Measurements from ENCODE around the gene MS4A7. TPM values are rescaled to one million over a fixed set of nuclear protein-coding genes. Genes with fewer than 3 reads are reported as not detected.

MS4A7 gene
- total RNA-seq, 4 donors from 2014 or later, result 88.0 to 222 (median 103) TPM

- no peak for TF ChIP-seq CTCF (IDR thresholded peaks at IDR 0.05)
- no peak for DNase-seq (ENCODE audit: low spot score)
- ATAC-seq (ENCODE audit: low FRiP score), result no peak
Observed at GRCh38 chr11:60389279-60389910, 11.1 kb downstream of the MS4A7 start.

- DNase-seq (ENCODE audit: low spot score) (no peak), ATAC-seq (ENCODE audit: low FRiP score) (no peak)
- TF ChIP-seq CTCF (IDR thresholded peaks at IDR 0.05), result no peak
Observed at GRCh38 chr11:60390419-60390818, 12.1 kb downstream of the MS4A7 start.

- DNase-seq (ENCODE audit: low spot score) (no peak), ATAC-seq (ENCODE audit: low FRiP score) (no peak)
- TF ChIP-seq CTCF (IDR thresholded peaks at IDR 0.05), result no peak
Observed at GRCh38 chr11:60392361-60392760, 14.0 kb downstream of the MS4A7 start.

GRCh38 chr11:60393016-60393415 is 14.7 kb downstream of the MS4A7 start:
- no peak for DNase-seq (ENCODE audit: low spot score)
- TF ChIP-seq CTCF (IDR thresholded peaks at IDR 0.05), result no peak
- ATAC-seq (ENCODE audit: low FRiP score), result no peak

GRCh38 chr11:60394666-60395380 is 16.5 kb downstream of the MS4A7 start:
- DNase-seq (ENCODE audit: low spot score) (no peak), ATAC-seq (ENCODE audit: low FRiP score) (no peak)
- no peak for TF ChIP-seq CTCF (IDR thresholded peaks at IDR 0.05)

GRCh38 chr11:60396382-60396781 is 18.1 kb downstream of the MS4A7 start, which contains the start of gene MS4A14:
TSS of gene MS4A14 (plus strand) at chr11:60396459. CDS start at chr11:60396579, 120 bp downstream.
- no peak for DNase-seq (ENCODE audit: low spot score)
- no peak for ATAC-seq (ENCODE audit: low FRiP score)
- TF ChIP-seq CTCF (IDR thresholded peaks at IDR 0.05), result no peak

- ATAC-seq (ENCODE audit: low FRiP score), result no peak
Observed at GRCh38 chr11:60396799-60397198, 18.5 kb downstream of the MS4A7 start.

More at GRCh38 chr11:60396799-60397198, 18.5 kb downstream of the MS4A7 start:
- DNase-seq (ENCODE audit: low spot score), result no peak
- no peak for TF ChIP-seq CTCF (IDR thresholded peaks at IDR 0.05)
